ENCODE measurements around the gene MPDZ.

MPDZ gene

GRCh38 chr9:13186774-13187173 lies 92.7 kb downstream of the MPDZ start:
- H3K36me3 ChIP-seq (ENCODE audit: control insufficient read depth in 1 of 2, insufficient read depth in 2 of 2, low read length in 2 of 2): no peaks in the 10 kb centered on the region
- H3K4me1 ChIP-seq (ENCODE audit: control insufficient read depth in 1 of 2, insufficient read depth in 2 of 2, low read length in 2 of 2): no peaks in the 10 kb centered on the region

DNA sequence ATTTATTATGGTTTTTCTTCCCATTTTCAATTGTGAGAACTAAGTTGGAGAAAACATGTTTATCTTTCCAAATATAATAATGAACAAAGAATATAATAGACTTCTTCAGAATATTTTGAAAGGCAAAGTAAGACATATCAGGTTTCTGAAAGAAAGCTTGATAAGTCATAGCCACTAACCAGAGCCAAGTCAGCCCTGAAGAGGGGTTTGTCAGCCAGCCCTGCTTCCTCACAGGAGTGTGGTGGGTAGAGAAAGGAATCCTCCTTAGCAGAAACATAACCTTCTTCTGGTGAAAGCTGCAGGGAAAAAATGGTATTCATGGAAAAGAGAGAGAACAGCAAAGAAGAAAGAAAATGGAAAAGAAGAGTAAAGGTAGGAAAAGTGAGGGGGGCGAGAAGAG lies 93.4 kb downstream of the MPDZ start:
- no peaks in the 10 kb centered on the region for H3K9me3 ChIP-seq (ENCODE audit: control insufficient read depth in 1 of 2, low read length in 2 of 2)
- H3K36me3 ChIP-seq (ENCODE audit: control insufficient read depth in 1 of 2, insufficient read depth in 2 of 2, low read length in 2 of 2): no peaks in the 10 kb centered on the region
- H3K9ac ChIP-seq (ENCODE audit: low read depth in 1 of 2, low read length in 2 of 2): no peak overlapping the region
- no peaks in the 10 kb centered on the region for H3K27me3 ChIP-seq (ENCODE audit: control insufficient read depth in 1 of 2, insufficient read depth in 2 of 2, low read length in 2 of 2)
- H3K27ac ChIP-seq (ENCODE audit: low read depth, low read length): no peak overlapping the region
- no peak overlapping the region for H3K4me3 ChIP-seq (ENCODE audit: low read depth in 1 of 2, low read length in 2 of 2)
- no peaks in the 10 kb centered on the region for H3K4me1 ChIP-seq (ENCODE audit: control insufficient read depth in 1 of 2, insufficient read depth in 2 of 2, low read length in 2 of 2)

More at GRCh38 chr9:13186774-13187173, 92.7 kb downstream of the MPDZ start:
- no peaks in the 10 kb centered on the region for H3K9me3 ChIP-seq (ENCODE audit: control insufficient read depth in 1 of 2, low read length in 2 of 2)
- no peak overlapping the region for H3K27ac ChIP-seq (ENCODE audit: low read depth, low read length)
- no peak overlapping the region for H3K9ac ChIP-seq (ENCODE audit: low read depth in 1 of 2, low read length in 2 of 2)
- H3K4me3 ChIP-seq (ENCODE audit: low read depth in 1 of 2, low read length in 2 of 2): peak overlapping the region in 1 of 2 donors; percentile 18
- H3K27me3 ChIP-seq (ENCODE audit: control insufficient read depth in 1 of 2, insufficient read depth in 2 of 2, low read length in 2 of 2): no peaks in the 10 kb centered on the region

- no peaks in the 10 kb centered on the region for H3K9me3 ChIP-seq (ENCODE audit: control insufficient read depth in 1 of 2, low read length in 2 of 2)
- H3K9ac ChIP-seq (ENCODE audit: low read depth in 1 of 2, low read length in 2 of 2): no peak overlapping the region
- H3K4me1 ChIP-seq (ENCODE audit: control insufficient read depth in 1 of 2, insufficient read depth in 2 of 2, low read length in 2 of 2): no peaks in the 10 kb centered on the region
- H3K4me3 ChIP-seq (ENCODE audit: low read depth in 1 of 2, low read length in 2 of 2): no peak overlapping the region
- H3K27me3 ChIP-seq (ENCODE audit: control insufficient read depth in 1 of 2, insufficient read depth in 2 of 2, low read length in 2 of 2): no peaks in the 10 kb centered on the region
- no peak overlapping the region for H3K27ac ChIP-seq (ENCODE audit: low read depth, low read length)
- no peaks in the 10 kb centered on the region for H3K36me3 ChIP-seq (ENCODE audit: control insufficient read depth in 1 of 2, insufficient read depth in 2 of 2, low read length in 2 of 2)
These were observed 97.8 kb downstream of the MPDZ start for GRCh38 chr9:13181652-13182051.

DNA sequence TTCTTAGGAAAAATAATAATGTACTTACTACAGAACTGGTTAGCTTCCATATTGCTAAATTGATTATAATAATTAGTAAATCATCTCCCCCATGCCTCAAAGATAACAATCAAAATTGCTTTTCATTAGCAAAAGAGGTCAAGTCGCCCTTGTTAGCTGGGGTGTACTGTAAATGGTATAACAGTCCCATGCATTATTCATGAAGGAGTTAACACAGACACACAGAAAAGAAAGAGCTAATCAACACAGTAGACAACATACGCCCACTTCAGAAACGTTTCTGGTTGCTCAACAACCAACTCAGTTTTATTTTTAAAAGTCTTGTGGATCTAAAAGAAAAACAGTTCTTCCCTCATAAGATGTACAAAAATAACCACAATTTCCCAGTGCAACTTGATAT lies 100.2 kb downstream of the MPDZ start:
- Histone ChIP-seq H3K4me1 (ENCODE audit: control insufficient read depth in 1 of 2, insufficient read depth in 2 of 2, low read length in 2 of 2) (peaks cover 0 to 9% of the 10 kb centered on the region in 2 donors), H3K9ac (ENCODE audit: low read depth in 1 of 2, low read length in 2 of 2) (no peak overlapping the region), H3K9me3 (ENCODE audit: control insufficient read depth in 1 of 2, low read length in 2 of 2) (no peaks in the 10 kb centered on the region), H3K36me3 (ENCODE audit: control insufficient read depth in 1 of 2, insufficient read depth in 2 of 2, low read length in 2 of 2) (no peaks in the 10 kb centered on the region), H3K27me3 (ENCODE audit: control insufficient read depth in 1 of 2, insufficient read depth in 2 of 2, low read length in 2 of 2) (no peaks in the 10 kb centered on the region), H3K27ac (ENCODE audit: low read depth, low read length) (no peak overlapping the region), H3K4me3 (ENCODE audit: low read depth in 1 of 2, low read length in 2 of 2) (no peak overlapping the region)

- Histone ChIP-seq H3K4me1 (ENCODE audit: control insufficient read depth in 1 of 2, insufficient read depth in 2 of 2, low read length in 2 of 2) (peaks cover 0 to 9% of the 10 kb centered on the region in 2 donors), H3K9ac (ENCODE audit: low read depth in 1 of 2, low read length in 2 of 2) (no peak overlapping the region), H3K4me3 (ENCODE audit: low read depth in 1 of 2, low read length in 2 of 2) (peak overlapping the region in 1 of 2 donors; percentile 51), H3K9me3 (ENCODE audit: control insufficient read depth in 1 of 2, low read length in 2 of 2) (no peaks in the 10 kb centered on the region), H3K36me3 (ENCODE audit: control insufficient read depth in 1 of 2, insufficient read depth in 2 of 2, low read length in 2 of 2) (no peaks in the 10 kb centered on the region), H3K27ac (ENCODE audit: low read depth, low read length) (no peak overlapping the region), H3K27me3 (ENCODE audit: control insufficient read depth in 1 of 2, insufficient read depth in 2 of 2, low read length in 2 of 2) (no peaks in the 10 kb centered on the region)
These were observed 103.8 kb downstream of the MPDZ start for GRCh38 chr9:13175732-13176131.

DNA sequence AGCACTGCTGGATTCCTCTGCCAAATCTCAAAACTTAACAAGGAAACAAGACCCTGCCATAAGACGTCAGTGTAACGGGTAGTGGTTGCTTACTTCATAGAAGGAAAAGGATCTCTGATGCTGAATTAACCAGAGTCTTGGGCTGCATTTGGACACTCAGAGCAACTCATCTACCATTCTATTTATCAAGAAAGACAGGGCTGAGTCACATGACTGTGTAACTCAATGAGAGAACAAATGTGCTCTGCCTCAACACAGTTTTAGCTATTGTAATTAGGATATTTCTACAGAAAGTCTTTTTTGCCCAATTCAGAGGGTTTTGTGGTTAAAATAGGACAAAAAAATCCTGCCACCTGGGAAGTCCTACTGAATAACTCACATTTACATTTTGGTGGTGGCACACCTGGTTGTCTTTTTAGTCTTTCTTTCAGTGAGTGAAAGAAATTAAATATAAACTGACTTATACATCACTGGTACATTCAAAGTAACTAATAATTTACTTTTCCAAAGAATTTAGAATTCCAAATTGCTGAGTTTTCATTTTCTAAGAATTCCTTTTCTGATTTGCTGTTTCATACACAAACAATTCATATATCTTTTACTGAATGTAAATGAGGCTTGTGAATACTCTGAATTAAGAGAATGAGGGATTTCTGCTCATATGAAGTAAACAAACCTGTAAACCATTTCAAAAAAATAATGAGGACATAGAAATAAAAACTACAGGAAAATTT lies 104.4 kb downstream of the MPDZ start:
- H3K4me1 ChIP-seq (ENCODE audit: control insufficient read depth in 1 of 2, insufficient read depth in 2 of 2, low read length in 2 of 2): peaks cover 0 to 9% of the 10 kb centered on the region in 2 donors
- no peaks in the 10 kb centered on the region for H3K36me3 ChIP-seq (ENCODE audit: control insufficient read depth in 1 of 2, insufficient read depth in 2 of 2, low read length in 2 of 2)
- H3K27ac ChIP-seq (ENCODE audit: low read depth, low read length): no peak overlapping the region
- no peak overlapping the region for H3K4me3 ChIP-seq (ENCODE audit: low read depth in 1 of 2, low read length in 2 of 2)
- H3K9ac ChIP-seq (ENCODE audit: low read depth in 1 of 2, low read length in 2 of 2): no peak overlapping the region
- no peaks in the 10 kb centered on the region for H3K27me3 ChIP-seq (ENCODE audit: control insufficient read depth in 1 of 2, insufficient read depth in 2 of 2, low read length in 2 of 2)
- no peaks in the 10 kb centered on the region for H3K9me3 ChIP-seq (ENCODE audit: control insufficient read depth in 1 of 2, low read length in 2 of 2)

DNA sequence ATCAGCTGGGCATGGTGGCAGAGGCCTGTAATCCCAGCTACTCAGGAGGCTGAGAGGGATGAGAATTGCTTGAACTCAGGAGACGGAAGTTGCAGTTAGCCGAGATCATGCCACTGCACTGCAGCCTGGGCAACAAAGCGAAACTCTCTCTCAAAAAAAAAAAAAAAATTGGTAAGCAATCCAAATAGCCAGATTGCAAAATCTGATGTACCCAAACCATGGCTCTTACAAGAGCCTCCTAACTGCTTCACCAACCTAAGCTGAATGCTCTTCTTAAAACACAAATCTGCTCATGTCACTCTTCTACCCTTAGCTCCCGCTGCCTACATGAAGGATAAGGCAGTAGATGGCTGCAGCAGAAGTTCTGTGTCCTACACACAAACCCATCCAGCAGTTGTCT lies 105.9 kb downstream of the MPDZ start:
- H3K36me3 ChIP-seq (ENCODE audit: control insufficient read depth in 1 of 2, insufficient read depth in 2 of 2, low read length in 2 of 2): no peaks in the 10 kb centered on the region
- peaks cover 0 to 9% of the 10 kb centered on the region in 2 donors for H3K4me1 ChIP-seq (ENCODE audit: control insufficient read depth in 1 of 2, insufficient read depth in 2 of 2, low read length in 2 of 2)
- no peaks in the 10 kb centered on the region for H3K9me3 ChIP-seq (ENCODE audit: control insufficient read depth in 1 of 2, low read length in 2 of 2)
- no peak overlapping the region for H3K4me3 ChIP-seq (ENCODE audit: low read depth in 1 of 2, low read length in 2 of 2)
- H3K27me3 ChIP-seq (ENCODE audit: control insufficient read depth in 1 of 2, insufficient read depth in 2 of 2, low read length in 2 of 2): no peaks in the 10 kb centered on the region
- no peak overlapping the region for H3K9ac ChIP-seq (ENCODE audit: low read depth in 1 of 2, low read length in 2 of 2)
- no peak overlapping the region for H3K27ac ChIP-seq (ENCODE audit: low read depth, low read length)

DNA sequence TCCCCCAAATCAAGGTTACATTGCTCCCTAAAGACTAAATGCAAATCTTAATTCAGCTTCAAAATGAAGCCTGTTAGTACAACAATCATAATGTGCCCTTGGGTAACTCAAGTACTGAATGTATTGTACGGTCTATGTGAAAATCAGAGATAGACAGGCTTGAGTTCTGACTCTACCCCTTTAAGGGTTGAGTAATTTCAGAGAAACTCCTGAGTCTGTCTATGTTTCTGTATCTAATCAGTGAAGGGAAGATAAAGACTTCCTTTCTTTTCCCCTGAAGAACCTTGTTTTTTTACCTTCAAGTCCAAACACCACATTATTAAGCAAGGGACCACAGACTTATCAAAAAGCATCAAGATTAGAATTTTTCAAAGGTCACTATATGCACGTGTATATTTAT lies 108.2 kb downstream of the MPDZ start:
- H3K27me3 ChIP-seq (ENCODE audit: control insufficient read depth in 1 of 2, insufficient read depth in 2 of 2, low read length in 2 of 2): no peaks in the 10 kb centered on the region
- no peaks in the 10 kb centered on the region for H3K36me3 ChIP-seq (ENCODE audit: control insufficient read depth in 1 of 2, insufficient read depth in 2 of 2, low read length in 2 of 2)
- H3K27ac ChIP-seq (ENCODE audit: low read depth, low read length): no peak overlapping the region
- H3K9ac ChIP-seq (ENCODE audit: low read depth in 1 of 2, low read length in 2 of 2): no peak overlapping the region
- no peak overlapping the region for H3K4me3 ChIP-seq (ENCODE audit: low read depth in 1 of 2, low read length in 2 of 2)
- no peaks in the 10 kb centered on the region for H3K9me3 ChIP-seq (ENCODE audit: control insufficient read depth in 1 of 2, low read length in 2 of 2)
- peaks cover 0 to 8% of the 10 kb centered on the region in 2 donors for H3K4me1 ChIP-seq (ENCODE audit: control insufficient read depth in 1 of 2, insufficient read depth in 2 of 2, low read length in 2 of 2)

- Histone ChIP-seq H3K9me3 (ENCODE audit: control insufficient read depth in 1 of 2, low read length in 2 of 2) (no peaks in the 10 kb centered on the region), H3K36me3 (ENCODE audit: control insufficient read depth in 1 of 2, insufficient read depth in 2 of 2, low read length in 2 of 2) (no peaks in the 10 kb centered on the region), H3K27ac (ENCODE audit: low read depth, low read length) (no peak overlapping the region), H3K4me3 (ENCODE audit: low read depth in 1 of 2, low read length in 2 of 2) (no peak overlapping the region), H3K27me3 (ENCODE audit: control insufficient read depth in 1 of 2, insufficient read depth in 2 of 2, low read length in 2 of 2) (no peaks in the 10 kb centered on the region), H3K4me1 (ENCODE audit: control insufficient read depth in 1 of 2, insufficient read depth in 2 of 2, low read length in 2 of 2) (no peaks in the 10 kb centered on the region), H3K9ac (ENCODE audit: low read depth in 1 of 2, low read length in 2 of 2) (no peak overlapping the region)
These were observed 112.5 kb downstream of the MPDZ start for GRCh38 chr9:13166996-13167395.

DNA sequence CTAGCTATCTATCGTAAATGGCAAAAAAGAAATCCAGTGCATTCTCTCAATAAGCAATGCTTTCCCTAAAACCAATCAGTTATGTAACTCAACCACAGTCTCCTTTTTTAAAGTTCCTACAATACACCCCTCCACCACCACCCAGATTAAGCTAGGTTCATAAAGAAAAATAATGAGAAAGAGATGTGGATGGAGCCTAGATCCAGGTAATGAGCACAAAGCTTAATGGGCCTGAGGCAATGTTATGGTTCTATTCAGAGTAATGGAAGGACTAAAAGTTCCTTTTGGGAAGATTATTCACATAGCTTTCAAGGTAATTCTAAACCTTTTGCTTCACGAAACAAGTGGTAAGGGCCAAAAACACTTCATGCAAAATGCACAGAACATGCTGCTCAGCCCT lies 113.5 kb downstream of the MPDZ start:
- no peak overlapping the region for H3K27ac ChIP-seq (ENCODE audit: low read depth, low read length)
- no peaks in the 10 kb centered on the region for H3K4me1 ChIP-seq (ENCODE audit: control insufficient read depth in 1 of 2, insufficient read depth in 2 of 2, low read length in 2 of 2)
- no peaks in the 10 kb centered on the region for H3K36me3 ChIP-seq (ENCODE audit: control insufficient read depth in 1 of 2, insufficient read depth in 2 of 2, low read length in 2 of 2)
- H3K4me3 ChIP-seq (ENCODE audit: low read depth in 1 of 2, low read length in 2 of 2): no peak overlapping the region
- no peak overlapping the region for H3K9ac ChIP-seq (ENCODE audit: low read depth in 1 of 2, low read length in 2 of 2)
- H3K27me3 ChIP-seq (ENCODE audit: control insufficient read depth in 1 of 2, insufficient read depth in 2 of 2, low read length in 2 of 2): no peaks in the 10 kb centered on the region
- H3K9me3 ChIP-seq (ENCODE audit: control insufficient read depth in 1 of 2, low read length in 2 of 2): no peaks in the 10 kb centered on the region
